Neuronal stem cell (in vitro differentiated cells): ENCODE results near the gene ZSCAN2.
"Not testable (repeated sequence)": the region's sequence is repeated elsewhere in the genome, so short reads cannot be mapped to it uniquely, and the experiment has no call there.

ENCODE experiments used
- DNase-seq: peaks from one replicate; pipeline ENCODE4 v3.0.0-alpha.2; 2013; ENCODE audit warnings: low spot score
- H2AFZ ChIP-seq: one replicate; pipeline ENCODE4 v1.6.1; 2013; ENCODE audit warnings: mild to moderate bottlenecking, low read length, inconsistent platforms
- H2AK5ac ChIP-seq: 2 replicates; pipeline ENCODE4 v1.6.1; 2013; ENCODE audit warnings: low read depth, mild to moderate bottlenecking, inconsistent platforms, low read length, moderate library complexity, mixed read lengths
- H2BK120ac ChIP-seq: 2 replicates; pipeline ENCODE4 v1.6.1; 2013; ENCODE audit warnings: low read depth, mild to moderate bottlenecking, inconsistent platforms, low read length, moderate library complexity, mixed read lengths
- H2BK12ac ChIP-seq: one replicate; pipeline ENCODE4 v1.6.1; 2013; ENCODE audit warnings: low read length, inconsistent platforms
- H2BK15ac ChIP-seq: 2 replicates; pipeline ENCODE4 v1.6.1; 2013; ENCODE audit warnings: mild to moderate bottlenecking, low read length, inconsistent platforms, mixed read lengths
- H2BK5ac ChIP-seq: one replicate; pipeline ENCODE4 v1.6.1; 2013; ENCODE audit warnings: inconsistent platforms, mild to moderate bottlenecking, low read length, moderate library complexity
- H3K14ac ChIP-seq: one replicate; pipeline ENCODE4 v1.6.1; 2013; ENCODE audit warnings: low read length, inconsistent platforms
- H3K18ac ChIP-seq: 2 replicates; pipeline ENCODE4 v1.6.1; 2013; ENCODE audit warnings: low read length, inconsistent platforms
- H3K23ac ChIP-seq: 2 replicates; pipeline ENCODE4 v1.6.1; 2013; ENCODE audit warnings: low read depth, mild to moderate bottlenecking, mixed read lengths, low read length, inconsistent platforms; ENCODE audit not compliant: poor library complexity
- H3K27ac ChIP-seq: replicated peaks from 3 replicates; pipeline ENCODE4 v1.5.1; 2013; ENCODE audit warnings: low read length, inconsistent platforms
- H3K27me3 ChIP-seq, 3 experiments: 2 replicates each; pipeline ENCODE4 v1.6.1; 2013; ENCODE audit warnings: low read length in 3 of 3, mild to moderate bottlenecking in 2 of 3, inconsistent platforms in 1 of 3, low read depth in 1 of 3, mixed read lengths in 1 of 3, moderate library complexity in 1 of 3; ENCODE audit not compliant: control insufficient read depth in 3 of 3, insufficient read depth in 3 of 3
- H3K36me3 ChIP-seq, 2 donors: replicated peaks in 1 of 2; 2 replicates each; pipeline ENCODE4 v1.6.1; 2013; ENCODE audit warnings: low read length in 2 of 2; ENCODE audit not compliant: control insufficient read depth in 2 of 2, insufficient read depth in 2 of 2
- H3K4ac ChIP-seq: 2 replicates; pipeline ENCODE4 v1.6.1; 2013; ENCODE audit warnings: inconsistent platforms, mild to moderate bottlenecking, low read length, moderate library complexity
- H3K4me1 ChIP-seq, 2 donors: 1 replicate in 1 of 2; 2 replicates in 1 of 2; pipeline ENCODE4 v1.6.1; 2013; ENCODE audit warnings: low read length in 2 of 2, low read depth in 1 of 2; ENCODE audit not compliant: control insufficient read depth in 2 of 2, insufficient read depth in 1 of 2
- H3K4me2 ChIP-seq: one replicate; pipeline ENCODE4 v1.6.1; 2013; ENCODE audit warnings: mild to moderate bottlenecking, low read length, inconsistent platforms; ENCODE audit not compliant: insufficient read depth, poor library complexity, severe bottlenecking
- H3K4me3 ChIP-seq, 2 donors: 2 replicates each; pipeline ENCODE4 v1.5.1; 2013; ENCODE audit warnings: low read length in 2 of 2, mild to moderate bottlenecking in 2 of 2, inconsistent platforms in 1 of 2, moderate library complexity in 1 of 2
- H3K79me1 ChIP-seq: one replicate; pipeline ENCODE4 v1.6.1; 2013; ENCODE audit warnings: low read depth, mild to moderate bottlenecking, inconsistent platforms, low read length, moderate library complexity
- H3K9ac ChIP-seq: one replicate; pipeline ENCODE4 v1.6.1; 2013; ENCODE audit warnings: mild to moderate bottlenecking, low read depth, low read length, inconsistent platforms; ENCODE audit not compliant: poor library complexity
- H3K9me3 ChIP-seq, 2 donors: replicated peaks in 1 of 2; 2 replicates each; pipeline versions ENCODE3 to v1.6.1; 2013; ENCODE audit warnings: low read length in 2 of 2, mild to moderate bottlenecking in 2 of 2, inconsistent platforms in 1 of 2, low read depth in 1 of 2, mixed read lengths in 1 of 2, moderate library complexity in 1 of 2; ENCODE audit not compliant: control insufficient read depth in 2 of 2, insufficient read depth in 1 of 2
- H4K8ac ChIP-seq: one replicate; pipeline ENCODE4 v1.6.1; 2013; ENCODE audit warnings: low read depth, mild to moderate bottlenecking, inconsistent platforms, low read length, moderate library complexity
- H4K91ac ChIP-seq: one replicate; pipeline ENCODE4 v1.6.1; 2013; ENCODE audit warnings: low read length, low read depth, mild to moderate bottlenecking, inconsistent platforms; ENCODE audit not compliant: poor library complexity
- whole genome bisulfite sequencing, 2 donors: extraction: QIAGEN DNeasy Blood & Tissue Kit; methylation state at CpG; one replicate each; pipeline ENCODE4 v1.1.7; 2013; ENCODE audit warnings: missing lambda C conversion rate in 2 of 2, mixed read lengths in 1 of 2; ENCODE audit not compliant: insufficient read length in 2 of 2, insufficient replicate concordance in 1 of 2; ENCODE audit errors: extremely low coverage in 2 of 2; 5-methylcytosine and 5-hydroxymethylcytosine counted together

The ZSCAN2 gene

GRCh38 chr15:84568021-84568420 lies 32.8 kb upstream of the ZSCAN2 start:
- H4K91ac ChIP-seq, H3K4ac ChIP-seq, H2BK5ac ChIP-seq, H3K27ac ChIP-seq, H2AFZ ChIP-seq, H3K4me1 ChIP-seq, H3K9ac ChIP-seq, H2AK5ac ChIP-seq, DNase-seq, H3K27me3 ChIP-seq, H3K4me2 ChIP-seq, H3K36me3 ChIP-seq, H3K23ac ChIP-seq, H2BK120ac ChIP-seq, H3K4me3 ChIP-seq, H3K9me3 ChIP-seq, H3K18ac ChIP-seq, H3K79me1 ChIP-seq, H2BK15ac ChIP-seq, H2BK12ac ChIP-seq, H3K14ac ChIP-seq, H4K8ac ChIP-seq: not testable (repeated sequence)
- WGBS, 2 donors = no CpG with 5 or more reads among the region's 6 CpGs

DNA sequence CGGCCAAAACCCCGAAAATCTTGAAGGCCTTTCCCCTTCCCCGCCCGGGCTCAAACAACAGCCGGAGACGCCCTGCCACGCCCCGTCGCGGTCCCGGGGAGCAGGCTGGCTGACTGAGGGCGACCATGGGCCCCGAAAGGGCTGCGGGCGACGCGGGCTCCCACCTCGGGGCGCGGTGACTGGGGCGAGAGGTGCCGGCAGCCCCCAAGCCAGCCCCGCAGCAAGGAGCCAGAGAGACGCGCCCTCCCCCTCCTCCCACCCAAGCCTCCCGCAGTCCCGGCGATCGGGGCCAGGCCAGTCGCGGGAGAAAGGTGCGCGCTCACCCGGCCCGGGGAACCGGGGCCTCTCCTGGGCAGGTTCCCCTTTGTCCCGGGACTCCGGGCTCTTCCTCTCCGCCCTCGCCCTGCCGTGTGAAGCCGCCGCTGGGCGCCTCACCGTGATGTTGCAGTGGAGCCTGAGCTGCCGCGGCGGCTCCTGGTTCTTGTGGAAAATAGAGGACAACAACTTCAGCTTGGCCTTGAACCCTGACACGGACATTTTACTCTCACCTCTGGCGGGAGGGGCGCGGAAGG lies 30.6 kb upstream of the ZSCAN2 start:
- Histone ChIP-seq H3K4me2 (peak overlapping the region; percentile 94), H3K27ac (no peak overlapping the region), H3K18ac (peak overlapping the region; percentile 70), H4K91ac (no peak overlapping the region), H2BK15ac (peak overlapping the region; percentile 49), H2BK12ac (no peak overlapping the region), H2BK5ac (peak overlapping the region; percentile 13), H3K4me3 (peak overlapping the region; percentile 83 to 88), H3K36me3 (no peaks in the 10 kb centered on the region), H3K27me3 (peaks cover 3 to 13% (median 9%) of the 10 kb centered on the region in 3 experiments), H3K23ac (peak overlapping the region; percentile 65), H3K4me1 (peaks cover 0 to 2% of the 10 kb centered on the region in 2 donors), H3K79me1 (no peaks in the 10 kb centered on the region), H3K9ac (no peak overlapping the region), H2AK5ac (no peak overlapping the region), H4K8ac (no peak overlapping the region), H2BK120ac (no peak overlapping the region), H2AFZ (peak overlapping the region; percentile 99), H3K9me3 (no peaks in the 10 kb centered on the region), H3K4ac (no peak overlapping the region), H3K14ac (peak overlapping the region; percentile 89)
- peak; percentile 36 for DNase-seq
- WGBS, 2 donors = no CpG with 5 or more reads among the region's 52 CpGs

DNA sequence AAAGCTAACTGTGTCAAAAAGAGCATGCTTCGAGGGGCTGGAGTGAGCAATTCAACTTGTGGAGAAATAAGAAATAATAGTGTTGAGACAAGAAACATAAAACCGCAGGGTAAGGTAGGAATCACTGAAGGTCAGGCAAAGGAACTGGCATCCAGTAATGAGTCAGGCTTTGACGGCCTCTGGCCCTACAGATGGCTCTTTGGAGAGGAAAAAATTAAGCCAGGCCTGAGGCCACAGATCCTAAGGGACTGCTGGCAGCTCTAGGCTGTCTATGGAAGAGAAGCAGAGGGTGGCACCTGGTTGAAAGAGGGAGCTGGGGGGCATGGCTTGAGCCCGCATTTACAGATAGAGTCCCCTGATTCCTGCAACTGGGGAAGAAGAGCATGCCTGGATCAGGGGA lies 28.6 kb upstream of the ZSCAN2 start:
- Histone ChIP-seq H4K91ac (no peak overlapping the region), H2AFZ (no peak overlapping the region), H3K36me3 (no peaks in the 10 kb centered on the region), H3K18ac (no peak overlapping the region), H3K9me3 (no peaks in the 10 kb centered on the region), H4K8ac (no peak overlapping the region), H3K23ac (no peak overlapping the region), H3K27ac (no peak overlapping the region), H2BK15ac (no peak overlapping the region), H2AK5ac (no peak overlapping the region), H3K79me1 (no peaks in the 10 kb centered on the region), H2BK120ac (no peak overlapping the region), H3K4me1 (peaks cover 0 to 2% of the 10 kb centered on the region in 2 donors), H3K27me3 (peaks cover 3 to 19% (median 9%) of the 10 kb centered on the region in 3 experiments), H2BK12ac (no peak overlapping the region), H3K9ac (no peak overlapping the region), H3K4me2 (no peak overlapping the region), H2BK5ac (no peak overlapping the region), H3K4me3 (no peak overlapping the region), H3K4ac (no peak overlapping the region), H3K14ac (no peak overlapping the region)
- no CpG with 5 or more reads among the region's 4 CpGs for WGBS, 2 donors
- no peak for DNase-seq

DNA sequence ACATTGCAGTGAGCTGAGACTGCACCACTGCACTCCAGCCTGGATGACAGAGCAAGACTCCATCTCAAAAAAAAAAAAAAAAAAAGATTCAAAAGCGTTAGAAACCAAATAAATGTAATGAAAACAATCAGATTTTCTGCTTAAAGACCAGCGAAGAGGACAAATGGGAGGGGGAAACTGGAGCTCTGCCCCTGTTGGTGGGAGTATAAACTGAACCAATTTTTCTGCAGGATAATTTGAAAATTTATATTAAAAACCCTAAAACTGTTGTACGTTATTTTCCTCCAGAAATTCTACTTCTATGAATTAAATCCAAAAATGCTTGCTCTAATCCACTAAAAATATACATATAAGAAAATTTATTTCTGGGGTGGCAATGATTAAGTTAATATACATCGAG lies 25.3 kb upstream of the ZSCAN2 start:
- H3K4me2 ChIP-seq = no peak overlapping the region
- no peaks in the 10 kb centered on the region for H3K4me1 ChIP-seq
- WGBS, 2 donors = no CpG with 5 or more reads among the region's 4 CpGs

More for the DNA sequence above, 25.3 kb upstream of the ZSCAN2 start:
- no peak overlapping the region for H2BK12ac ChIP-seq
- no peak overlapping the region for H4K91ac ChIP-seq
- peaks cover 0 to 26% (median under 1%) of the 10 kb centered on the region in 3 experiments for H3K27me3 ChIP-seq
- no peaks in the 10 kb centered on the region for H3K9me3 ChIP-seq
- no peak overlapping the region for H3K27ac ChIP-seq
- no peaks in the 10 kb centered on the region for H3K79me1 ChIP-seq
- no peak overlapping the region for H3K23ac ChIP-seq
- H3K18ac ChIP-seq = no peak overlapping the region
- no peak overlapping the region for H2BK5ac ChIP-seq
- H3K4me3 ChIP-seq = no peak overlapping the region
- H3K36me3 ChIP-seq = no peaks in the 10 kb centered on the region
- no peak for DNase-seq
- no peak overlapping the region for H2AK5ac ChIP-seq
- no peak overlapping the region for H4K8ac ChIP-seq
- no peak overlapping the region for H3K14ac ChIP-seq
- H2BK15ac ChIP-seq = no peak overlapping the region
- no peak overlapping the region for H3K4ac ChIP-seq
- no peak overlapping the region for H2AFZ ChIP-seq
- H2BK120ac ChIP-seq = no peak overlapping the region
- no peak overlapping the region for H3K9ac ChIP-seq
